ENCODE results near the gene SIPA1L3. TPM values are rescaled to one million over a fixed set of nuclear protein-coding genes. Genes with fewer than 3 reads are reported as not detected.
A peak's percentile ranks its signal among the peaks of the same experiment; 100 is the strongest.

The SIPA1L3 gene
- total RNA-seq, 2 donors from 2014 or later: 136 to 180 TPM

GRCh38 chr19:37988758-37989635 lies 82.0 kb downstream of the SIPA1L3 start:
- intact Hi-C loops (cut with DNase I, micrococcal nuclease): no loop called here
- ATAC-seq (no peak), DNase-seq (no peak)

DNA sequence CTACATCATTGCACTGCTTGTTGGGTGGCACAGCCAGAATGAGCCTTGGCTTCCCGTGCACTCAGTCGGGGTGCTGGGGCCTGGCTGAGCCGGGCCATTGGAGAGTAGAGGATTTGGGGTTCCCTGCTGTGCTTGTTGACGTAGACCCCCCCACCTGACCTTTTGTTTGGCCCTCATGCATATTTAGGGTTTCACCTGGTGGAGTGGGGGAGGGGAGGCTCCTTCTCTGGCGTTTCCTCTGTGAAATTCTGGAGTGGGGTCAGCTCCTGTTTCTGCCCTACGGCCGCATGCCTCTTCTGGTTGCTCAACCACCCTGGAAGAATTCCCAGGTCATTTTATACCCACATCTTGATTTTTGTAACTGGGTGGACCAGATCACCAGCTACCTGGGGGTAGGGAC lies 82.8 kb downstream of the SIPA1L3 start:
- intact Hi-C loops (cut with DNase I, micrococcal nuclease): no loop called here
- DNase-seq (no peak), ATAC-seq (no peak)

- no peak for ATAC-seq
These were observed 83.4 kb downstream of the SIPA1L3 start for GRCh38 chr19:37990362-37990761.

GRCh38 chr19:37991176-37991835 lies 84.3 kb downstream of the SIPA1L3 start:
- DNase-seq (no peak), ATAC-seq (no peak)
- intact Hi-C loops (cut with DNase I, micrococcal nuclease): no loop called here

More at GRCh38 chr19:37990362-37990761, 83.4 kb downstream of the SIPA1L3 start:
- intact Hi-C loops (cut with DNase I, micrococcal nuclease): no loop called here
- no peak for DNase-seq

DNA sequence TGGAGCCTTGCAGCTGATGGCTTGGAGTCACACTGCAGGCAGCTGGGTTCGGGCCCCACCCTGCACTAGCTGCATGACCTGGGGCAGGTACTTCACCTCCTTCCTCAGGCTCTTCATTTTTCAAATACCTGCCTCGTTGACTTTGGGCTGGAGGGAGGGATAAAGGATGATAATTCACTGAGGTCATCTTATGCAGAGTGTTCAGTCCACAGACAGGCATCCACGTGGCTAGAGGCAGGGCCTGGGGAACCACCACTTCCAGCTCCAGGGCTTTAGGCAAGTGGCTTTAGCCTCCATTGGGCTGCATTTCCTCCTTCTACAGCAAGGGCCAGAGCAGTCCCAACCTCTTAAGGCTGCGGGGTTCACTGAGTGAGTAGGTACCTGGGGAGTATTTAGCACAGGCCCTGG lies 84.8 kb downstream of the SIPA1L3 start:
- DNase-seq (no peak), ATAC-seq (no peak)
- intact Hi-C loops (cut with DNase I, micrococcal nuclease): no loop called here

- no peak for DNase-seq
- ATAC-seq: no peak
- intact Hi-C loops (cut with DNase I, micrococcal nuclease): no loop called here
These were observed 85.8 kb downstream of the SIPA1L3 start for GRCh38 chr19:37992761-37993160.

- no peak for ATAC-seq
- no peak for DNase-seq
- intact Hi-C loops (cut with DNase I, micrococcal nuclease): no loop called here
These were observed 87.8 kb downstream of the SIPA1L3 start for GRCh38 chr19:37994823-37995130.

- ATAC-seq (no peak), DNase-seq (no peak)
- intact Hi-C loops (cut with DNase I, micrococcal nuclease): no loop called here
These were observed 88.3 kb downstream of the SIPA1L3 start for GRCh38 chr19:37995346-37995745.

DNA sequence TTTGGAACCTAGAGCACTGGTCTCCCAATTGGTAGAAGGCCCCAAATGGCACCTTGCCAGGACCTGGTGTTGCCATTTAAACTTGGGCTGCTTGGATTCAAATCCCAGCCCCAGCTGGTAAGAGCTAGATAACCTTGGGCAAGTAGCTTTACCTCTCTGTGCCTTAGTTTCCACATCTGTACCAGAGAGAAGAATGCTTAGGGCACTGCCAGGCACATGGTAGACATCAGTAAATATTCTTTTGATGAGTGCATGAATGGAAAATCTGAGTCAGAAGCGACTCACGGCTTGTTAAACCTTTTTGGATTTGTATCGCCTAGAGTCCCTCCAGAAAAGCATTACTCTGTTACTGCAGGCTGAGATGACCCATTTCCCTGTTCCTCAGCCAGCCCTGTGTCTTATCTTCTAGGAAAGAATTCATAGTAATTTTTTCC lies 90.9 kb downstream of the SIPA1L3 start:
- DNase-seq (no peak), ATAC-seq (no peak)
- intact Hi-C loops (cut with DNase I, micrococcal nuclease): no loop called here

GRCh38 chr19:37998801-37999308 lies 91.8 kb downstream of the SIPA1L3 start:
- ATAC-seq (no peak), DNase-seq (no peak)
- intact Hi-C loops (cut with DNase I, micrococcal nuclease): no loop called here

GRCh38 chr19:37999309-38000213 lies 92.6 kb downstream of the SIPA1L3 start:
- ATAC-seq (no peak), DNase-seq (peak in 1 of 2 donors; percentile 37)
- intact Hi-C loops (cut with DNase I, micrococcal nuclease): no loop called here

DNA sequence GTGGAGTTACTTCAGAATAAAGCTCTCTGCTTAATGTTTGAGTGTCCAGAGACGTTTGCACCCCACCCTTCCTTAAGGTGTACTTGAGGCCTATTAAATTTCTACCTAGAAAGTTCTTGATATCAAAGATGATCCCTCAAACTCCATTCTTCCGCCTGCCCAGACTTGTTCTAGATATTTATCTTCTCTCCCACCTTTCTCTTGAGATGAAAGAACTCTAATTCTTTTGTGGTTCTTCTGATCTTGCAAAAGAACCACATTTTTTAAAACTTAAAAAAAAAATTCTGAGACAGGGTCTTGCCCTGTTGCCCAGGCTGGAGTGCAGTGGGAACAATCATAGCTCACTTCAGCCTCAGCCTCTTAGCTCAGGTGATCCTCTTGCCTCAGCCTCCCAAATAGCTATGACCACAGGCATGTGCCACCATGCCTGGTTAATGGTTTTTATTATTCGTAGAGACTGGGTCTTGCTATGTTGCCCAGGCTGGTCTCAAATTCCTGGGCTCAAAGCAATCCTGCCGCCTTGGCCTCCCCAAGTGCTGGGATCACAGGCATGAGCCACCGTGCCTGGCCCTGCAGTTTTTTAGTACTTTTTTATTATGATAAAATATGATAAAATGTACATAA lies 94.3 kb downstream of the SIPA1L3 start:
- intact Hi-C loops (cut with DNase I, micrococcal nuclease): no loop called here
- no peak for DNase-seq
- ATAC-seq: no peak

GRCh38 chr19:38003438-38004185 lies 96.6 kb downstream of the SIPA1L3 start:
- intact Hi-C loops (cut with DNase I, micrococcal nuclease): no loop called here
- peak; percentile 52 to 55 for DNase-seq
- ATAC-seq: peak; percentile 64

- DNase-seq (no peak), ATAC-seq (peak; percentile 2)
- intact Hi-C loops (cut with DNase I, micrococcal nuclease): no loop called here
These were observed 97.1 kb downstream of the SIPA1L3 start for GRCh38 chr19:38004186-38004520.

GRCh38 chr19:38004521-38005223 lies 97.7 kb downstream of the SIPA1L3 start:
- intact Hi-C loops (cut with DNase I, micrococcal nuclease): no loop called here
- DNase-seq: peak; percentile 42 to 66

GRCh38 chr19:38005224-38005614 lies 98.2 kb downstream of the SIPA1L3 start:
- no peak for ATAC-seq
- intact Hi-C loops (cut with DNase I, micrococcal nuclease): no loop called here
- DNase-seq: no peak

More at GRCh38 chr19:38004521-38005223, 97.7 kb downstream of the SIPA1L3 start:
- ATAC-seq: peak; percentile 50

GRCh38 chr19:38006361-38007045 lies 99.5 kb downstream of the SIPA1L3 start:
- DNase-seq (no peak), ATAC-seq (peak; percentile 27)
- intact Hi-C loops (cut with DNase I, micrococcal nuclease): no loop called here

Data from left colon (tissue), 2 donors.